ENCODE data around the gene DHX35. TPM values are rescaled to one million over a fixed set of nuclear protein-coding genes. Genes with fewer than 3 reads are reported as not detected.

The DHX35 gene
- total RNA-seq, 1 experiment from 2014 or later, result 11.2 TPM

DNA sequence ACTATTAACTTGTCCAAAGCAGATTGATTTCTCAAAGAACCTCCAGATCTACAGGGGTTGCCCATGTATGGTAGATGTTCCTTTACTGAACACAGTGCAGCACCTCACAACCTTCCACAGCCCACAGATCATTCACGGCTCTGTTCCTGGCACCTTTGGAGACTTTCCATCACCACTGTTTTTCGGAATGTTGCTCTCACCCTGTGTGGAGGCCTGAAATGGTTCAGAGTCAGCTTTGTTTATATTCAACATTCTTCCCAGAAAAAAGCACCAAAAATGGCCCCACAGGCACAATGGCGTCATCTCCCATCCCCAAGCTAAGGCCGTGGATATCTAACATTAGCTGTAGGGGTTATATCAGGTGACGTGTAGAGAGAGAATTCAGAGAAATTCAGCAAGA, 74.7 kb downstream of the DHX35 start:
- no peak overlapping the region for H3K27ac ChIP-seq (ENCODE audit: low read depth, low read length)
- DNase-seq (ENCODE audit: low read depth, low spot score) (no peak), ATAC-seq (no peak)
- no peak overlapping the region for H2AFZ ChIP-seq (ENCODE audit: low read depth, low read length, poor library complexity, severe bottlenecking)
- intact Hi-C loops (cut with micrococcal nuclease), result loop anchor here (10.0 kb wide), 1 partner anchor 58 kb away; no protein-coding TSS in a partner anchor
- no peaks in the 10 kb centered on the region for H3K9me2 ChIP-seq (ENCODE audit: insufficient read depth)
- H3K27me3 ChIP-seq (ENCODE audit: insufficient read depth, low read length), result no peaks in the 10 kb centered on the region
- H3K36me3 ChIP-seq (ENCODE audit: control insufficient read depth in 1 of 2, insufficient read depth in 2 of 2, low read length in 2 of 2), result peaks cover 12 to 20% of the 10 kb centered on the region in 2 experiments; a peak in 3 of 4 replicates
- RAD21 ChIA-PET (ENCODE audit: low non-redundant PET in 1 of 2, low total read pairs in 2 of 2, uncharacterized antibody in 2 of 2, unreplicated experiment in 2 of 2), result no interaction called here
- H3K4me3 ChIP-seq (replicated peaks in 1 of 2; ENCODE audit: low read depth in 1 of 2, low read length in 2 of 2), result no peak overlapping the region
- no peak overlapping the region for H3K9ac ChIP-seq (ENCODE audit: low read length)
- H3K79me2 ChIP-seq (ENCODE audit: insufficient read depth, low read length), result no peaks in the 10 kb centered on the region
- no peak overlapping the region for H3K4me2 ChIP-seq (ENCODE audit: low read length)
- CTCF ChIA-PET, result interaction anchor here (1.9 kb wide), 1 partner anchor 13 kb away, joined by 6 read pairs; no protein-coding TSS in a partner anchor
- TF ChIP-seq POLR2A (IDR thresholded peaks at IDR 0.05; ENCODE audit: borderline replicate concordance, extremely low read depth, insufficient read depth, insufficient read length) (no peak), SRF (IDR thresholded peaks at IDR 0.05; ENCODE audit: low read depth) (no peak), EZH2phosphoT487 (IDR thresholded peaks at IDR 0.05; ENCODE audit: borderline replicate concordance) (no peak), POLR2AphosphoS5 (IDR thresholded peaks at IDR 0.05; ENCODE audit: low read depth, low read length) (no peak), FOSL1 (IDR thresholded peaks at IDR 0.05; ENCODE audit: low read depth) (no peak), EZH2 (IDR thresholded peaks at IDR 0.05) (no peak), RAD21 (IDR thresholded peaks at IDR 0.05; ENCODE audit: low read depth) (no peak), SP1 (IDR thresholded peaks at IDR 0.05; ENCODE audit: low read depth) (no peak), JUND (IDR thresholded peaks at IDR 0.05) (no peak)
- TF ChIP-seq, protein P1, sequence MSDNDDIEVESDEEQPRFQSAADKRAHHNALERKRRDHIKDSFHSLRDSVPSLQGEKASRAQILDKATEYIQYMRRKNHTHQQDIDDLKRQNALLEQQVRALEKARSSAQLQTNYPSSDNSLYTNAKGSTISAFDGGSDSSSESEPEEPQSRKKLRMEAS (IDR thresholded peaks at IDR 0.05), result no peak
- TF ChIP-seq, protein P2, sequence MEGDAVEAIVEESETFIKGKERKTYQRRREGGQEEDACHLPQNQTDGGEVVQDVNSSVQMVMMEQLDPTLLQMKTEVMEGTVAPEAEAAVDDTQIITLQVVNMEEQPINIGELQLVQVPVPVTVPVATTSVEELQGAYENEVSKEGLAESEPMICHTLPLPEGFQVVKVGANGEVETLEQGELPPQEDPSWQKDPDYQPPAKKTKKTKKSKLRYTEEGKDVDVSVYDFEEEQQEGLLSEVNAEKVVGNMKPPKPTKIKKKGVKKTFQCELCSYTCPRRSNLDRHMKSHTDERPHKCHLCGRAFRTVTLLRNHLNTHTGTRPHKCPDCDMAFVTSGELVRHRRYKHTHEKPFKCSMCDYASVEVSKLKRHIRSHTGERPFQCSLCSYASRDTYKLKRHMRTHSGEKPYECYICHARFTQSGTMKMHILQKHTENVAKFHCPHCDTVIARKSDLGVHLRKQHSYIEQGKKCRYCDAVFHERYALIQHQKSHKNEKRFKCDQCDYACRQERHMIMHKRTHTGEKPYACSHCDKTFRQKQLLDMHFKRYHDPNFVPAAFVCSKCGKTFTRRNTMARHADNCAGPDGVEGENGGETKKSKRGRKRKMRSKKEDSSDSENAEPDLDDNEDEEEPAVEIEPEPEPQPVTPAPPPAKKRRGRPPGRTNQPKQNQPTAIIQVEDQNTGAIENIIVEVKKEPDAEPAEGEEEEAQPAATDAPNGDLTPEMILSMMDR (IDR thresholded peaks at IDR 0.05 in 2 of 3, conservative IDR thresholded peaks at IDR 0.05 in 1 of 3; ENCODE audit: borderline replicate concordance in 1 of 3, insufficient read depth in 1 of 3, low read depth in 2 of 3, low read length in 2 of 3), result no peak
- BruUV-seq (replicated peaks), result no TSS peak
- H3K9me3 ChIP-seq (ENCODE audit: control insufficient read depth in 1 of 2, insufficient read depth in 1 of 2, low read depth in 1 of 2, low read length in 2 of 2), result no peaks in the 10 kb centered on the region
- POLR2A ChIA-PET, result no interaction called here
- H4K20me1 ChIP-seq (ENCODE audit: insufficient read depth), result no peaks in the 10 kb centered on the region
- no peaks in the 10 kb centered on the region for H3K4me1 ChIP-seq (ENCODE audit: control insufficient read depth in 1 of 2, insufficient read depth in 2 of 2, low read length in 2 of 2)

Measured in HCT116 (cell line).